Panc1 (cell line): ENCODE results near the gene FKBP10. TPM values are rescaled to one million over a fixed set of nuclear protein-coding genes. Genes with fewer than 3 reads are reported as not detected.

Experiments used
- ATAC-seq: fragments of 200-7000 bp; cut with Tn5 transposase; 2 replicates; pipeline ENCODE4 v1.9.1; 2020; ENCODE audit warnings: mild to moderate bottlenecking, moderate library complexity
- BruUV-seq: library from RNA; stranded (reverse); fragments of 400-500 nt; replicated peaks from 2 replicates; lab custom pipeline; 2021; lab: Mats Ljungman, UMichigan
- CTCF ChIA-PET: fragments of 300-600 bp; sonication (Branson Sonifier 250); formaldehyde crosslinking; loops from one replicate; lab custom pipeline; 2022; ENCODE audit warnings: antibody characterized with exemption; lab: Charles Lee
- POLR2A ChIA-PET: fragments of 300-600 bp; sonication (Branson Sonifier 250); formaldehyde crosslinking; loops from one replicate; lab custom pipeline; 2022; ENCODE audit warnings: antibody characterized with exemption; lab: Charles Lee
- DNase-seq: peaks from one replicate; pipeline ENCODE4 v3.0.0-alpha.2; 2010; ENCODE audit warnings: low read depth, low spot score
- H3K27ac ChIP-seq: 2 replicates; pipeline ENCODE4 v1.5.1; 2011; ENCODE audit warnings: mild to moderate bottlenecking, low read length, inconsistent platforms
- H3K27me3 ChIP-seq: fragments of 200-500 bp; sonication (Bioruptor generic); 2 replicates; pipeline ENCODE4 v1.6.0; 2014; ENCODE audit warnings: low read length, inconsistent platforms; ENCODE audit not compliant: control insufficient read depth, insufficient read depth
- H3K36me3 ChIP-seq: fragments of 200-500 bp; sonication (Bioruptor generic); 2 replicates; pipeline ENCODE4 v1.5.1; 2014; ENCODE audit warnings: inconsistent platforms, mild to moderate bottlenecking, low read length, moderate library complexity; ENCODE audit not compliant: control insufficient read depth, insufficient read depth
- H3K4me1 ChIP-seq: 2 replicates; pipeline ENCODE4 v1.5.1; 2011; ENCODE audit warnings: inconsistent platforms, mild to moderate bottlenecking, low read length, moderate library complexity; ENCODE audit not compliant: control insufficient read depth, insufficient read depth
- H3K4me3 ChIP-seq, 2 experiments: 2 replicates each; pipeline ENCODE4 v1.5.1; 2011 to 2012; ENCODE audit warnings: low read depth in 2 of 2, low read length in 2 of 2, mild to moderate bottlenecking in 2 of 2, inconsistent platforms in 1 of 2, moderate library complexity in 1 of 2
- H3K9me3 ChIP-seq: fragments of 200-500 bp; sonication (Bioruptor generic); 2 replicates; pipeline ENCODE4 v1.5.1; 2014; ENCODE audit warnings: low read depth, mild to moderate bottlenecking, inconsistent platforms, low read length, moderate library complexity; ENCODE audit not compliant: control insufficient read depth, insufficient read depth
- POLR2AphosphoS5 ChIP-seq: IDR thresholded peaks from 2 replicates; pipeline ENCODE4 v1.6.1; 2012; ENCODE audit warnings: mild to moderate bottlenecking, low read depth, low read length, moderate library complexity
- SIN3A ChIP-seq: IDR thresholded peaks from 2 replicates; pipeline ENCODE4 v1.6.1; 2012; ENCODE audit warnings: low read depth, mild to moderate bottlenecking, low read length, moderate library complexity, borderline replicate concordance; ENCODE audit not compliant: insufficient read depth
- TCF7L2 ChIP-seq: IDR thresholded peaks from 2 replicates; pipeline ENCODE4 v1.6.1; 2011; ENCODE audit warnings: mild to moderate bottlenecking, low read depth, low read length, inconsistent platforms
- in situ Hi-C: cut with HindIII; loops from 2 replicates; pipeline ENCODE4 v1.10.0; 2016; ENCODE audit warnings: low sequenced_read_pairs, low pct_unique_long_range_greater_than_20kb
- intact Hi-C: fragments of 100-400 bp; cut with micrococcal nuclease; formaldehyde crosslinking; loops from one replicate; pipeline ENCODE4 v1.10.0; 2022; ENCODE audit not compliant: unreplicated experiment
- total RNA-seq: library from RNA; stranded (reverse); gene quantifications from one replicate; pipeline ENCODE4 v1.2.1, GENCODE V29; 2021; ENCODE audit not compliant: unreplicated experiment
- TF ChIP-seq, protein P1 (sequence below): fragments of 450-650 bp; IDR thresholded peaks from 2 replicates; pipeline ENCODE4 v1.5.1; 2017; ENCODE audit warnings: mild to moderate bottlenecking
- TF ChIP-seq, protein P2 (sequence below), 2 experiments: IDR thresholded peaks; 2 replicates each; pipeline ENCODE4 v1.6.1; 2011 to 2012; ENCODE audit warnings: low read depth in 2 of 2, control low read depth in 1 of 2, low read length in 1 of 2, mild to moderate bottlenecking in 1 of 2, moderate library complexity in 1 of 2; ENCODE audit not compliant: insufficient read depth in 1 of 2

Gene FKBP10
- total RNA-seq, 1 experiment from 2014 or later, result 190 TPM

DNA sequence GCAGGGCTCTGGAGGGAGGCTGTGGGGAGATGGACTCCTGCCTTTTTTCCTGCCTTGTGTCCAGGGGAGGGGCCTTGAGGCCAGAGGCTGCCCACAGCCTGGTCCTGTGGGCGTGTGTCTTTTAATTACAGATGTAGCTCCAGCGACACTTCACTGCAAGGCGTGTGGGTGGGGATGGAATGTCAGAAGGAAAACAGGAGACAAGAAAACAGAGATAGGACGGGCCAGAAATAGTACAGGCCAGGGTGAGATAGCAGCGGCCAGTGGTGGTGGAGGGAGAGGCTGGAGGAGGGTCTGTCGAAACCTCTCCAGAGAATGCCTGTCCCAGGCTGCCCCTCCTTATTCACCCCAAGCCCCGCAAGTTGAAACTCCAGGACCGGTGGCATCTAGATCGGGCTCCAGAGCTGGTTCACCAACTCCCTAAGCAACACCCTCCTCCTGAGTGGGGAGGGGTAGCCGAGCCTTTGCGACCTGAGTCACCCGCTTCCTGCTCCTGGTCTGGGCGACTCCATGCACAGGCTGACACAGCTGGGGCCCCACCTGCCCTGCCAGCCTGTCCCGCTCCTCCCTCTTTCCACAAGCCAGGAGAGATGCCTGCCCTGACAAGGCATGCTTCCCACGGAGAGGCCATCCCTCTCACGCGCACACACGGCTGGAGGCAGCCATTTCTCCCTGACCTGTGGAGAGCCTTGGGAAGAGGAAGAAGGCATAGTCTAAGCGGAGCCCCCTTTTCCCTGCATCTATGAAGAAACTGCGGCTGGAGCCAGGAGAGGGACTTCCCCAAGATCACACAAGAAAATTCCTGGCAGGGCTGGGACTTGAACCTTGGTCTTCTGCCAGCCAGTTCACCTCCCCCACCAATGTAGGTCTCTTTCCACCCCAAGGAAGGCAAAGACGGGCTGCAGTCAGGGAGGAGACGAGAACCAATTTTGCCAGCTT, 19.7 kb upstream of the FKBP10 start:
- no peak for DNase-seq
- no peaks in the 10 kb centered on the region for H3K9me3 ChIP-seq
- TF ChIP-seq TCF7L2, result 0 out of 2 replicates have a peak, but pooled peaks have one; percentile 65
- TF ChIP-seq SIN3A, result 0 out of 2 replicates have a peak, but pooled peaks have one; percentile 50
- TF ChIP-seq, protein P1, sequence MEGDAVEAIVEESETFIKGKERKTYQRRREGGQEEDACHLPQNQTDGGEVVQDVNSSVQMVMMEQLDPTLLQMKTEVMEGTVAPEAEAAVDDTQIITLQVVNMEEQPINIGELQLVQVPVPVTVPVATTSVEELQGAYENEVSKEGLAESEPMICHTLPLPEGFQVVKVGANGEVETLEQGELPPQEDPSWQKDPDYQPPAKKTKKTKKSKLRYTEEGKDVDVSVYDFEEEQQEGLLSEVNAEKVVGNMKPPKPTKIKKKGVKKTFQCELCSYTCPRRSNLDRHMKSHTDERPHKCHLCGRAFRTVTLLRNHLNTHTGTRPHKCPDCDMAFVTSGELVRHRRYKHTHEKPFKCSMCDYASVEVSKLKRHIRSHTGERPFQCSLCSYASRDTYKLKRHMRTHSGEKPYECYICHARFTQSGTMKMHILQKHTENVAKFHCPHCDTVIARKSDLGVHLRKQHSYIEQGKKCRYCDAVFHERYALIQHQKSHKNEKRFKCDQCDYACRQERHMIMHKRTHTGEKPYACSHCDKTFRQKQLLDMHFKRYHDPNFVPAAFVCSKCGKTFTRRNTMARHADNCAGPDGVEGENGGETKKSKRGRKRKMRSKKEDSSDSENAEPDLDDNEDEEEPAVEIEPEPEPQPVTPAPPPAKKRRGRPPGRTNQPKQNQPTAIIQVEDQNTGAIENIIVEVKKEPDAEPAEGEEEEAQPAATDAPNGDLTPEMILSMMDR, result no peak
- peak; percentile 28; the same call in 1 of the 2 replicates for TF ChIP-seq POLR2AphosphoS5
- TF ChIP-seq, protein P2, sequence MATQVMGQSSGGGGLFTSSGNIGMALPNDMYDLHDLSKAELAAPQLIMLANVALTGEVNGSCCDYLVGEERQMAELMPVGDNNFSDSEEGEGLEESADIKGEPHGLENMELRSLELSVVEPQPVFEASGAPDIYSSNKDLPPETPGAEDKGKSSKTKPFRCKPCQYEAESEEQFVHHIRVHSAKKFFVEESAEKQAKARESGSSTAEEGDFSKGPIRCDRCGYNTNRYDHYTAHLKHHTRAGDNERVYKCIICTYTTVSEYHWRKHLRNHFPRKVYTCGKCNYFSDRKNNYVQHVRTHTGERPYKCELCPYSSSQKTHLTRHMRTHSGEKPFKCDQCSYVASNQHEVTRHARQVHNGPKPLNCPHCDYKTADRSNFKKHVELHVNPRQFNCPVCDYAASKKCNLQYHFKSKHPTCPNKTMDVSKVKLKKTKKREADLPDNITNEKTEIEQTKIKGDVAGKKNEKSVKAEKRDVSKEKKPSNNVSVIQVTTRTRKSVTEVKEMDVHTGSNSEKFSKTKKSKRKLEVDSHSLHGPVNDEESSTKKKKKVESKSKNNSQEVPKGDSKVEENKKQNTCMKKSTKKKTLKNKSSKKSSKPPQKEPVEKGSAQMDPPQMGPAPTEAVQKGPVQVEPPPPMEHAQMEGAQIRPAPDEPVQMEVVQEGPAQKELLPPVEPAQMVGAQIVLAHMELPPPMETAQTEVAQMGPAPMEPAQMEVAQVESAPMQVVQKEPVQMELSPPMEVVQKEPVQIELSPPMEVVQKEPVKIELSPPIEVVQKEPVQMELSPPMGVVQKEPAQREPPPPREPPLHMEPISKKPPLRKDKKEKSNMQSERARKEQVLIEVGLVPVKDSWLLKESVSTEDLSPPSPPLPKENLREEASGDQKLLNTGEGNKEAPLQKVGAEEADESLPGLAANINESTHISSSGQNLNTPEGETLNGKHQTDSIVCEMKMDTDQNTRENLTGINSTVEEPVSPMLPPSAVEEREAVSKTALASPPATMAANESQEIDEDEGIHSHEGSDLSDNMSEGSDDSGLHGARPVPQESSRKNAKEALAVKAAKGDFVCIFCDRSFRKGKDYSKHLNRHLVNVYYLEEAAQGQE (IDR thresholded peaks at IDR 0.05; ENCODE audit: insufficient read depth in 1 of 2, low read depth in 2 of 2, low read length in 1 of 2), result no peak
- no TSS peak for BruUV-seq
- H3K36me3 ChIP-seq, result no peaks in the 10 kb centered on the region
- in situ Hi-C loops, result no loop called here
- ATAC-seq, result peak; percentile 92
- intact Hi-C loops, result no loop called here
- no peaks in the 10 kb centered on the region for H3K27me3 ChIP-seq
- peak overlapping the region; percentile 11 to 45 for H3K4me3 ChIP-seq
- H3K4me1 ChIP-seq, result peaks cover 46% of the 10 kb centered on the region
- peak overlapping the region; percentile 90 for H3K27ac ChIP-seq
- ChIA-PET POLR2A (interaction anchor here (1.2 to 1.4 kb wide), 2 partner anchors 12 to 15 kb away, joined by 3 to 7 read pairs; no protein-coding TSS in a partner anchor), CTCF (interaction anchor here (0.5 to 1.0 kb wide), 2 partner anchors 15 to 45 kb away, joined by 3 to 4 read pairs; no protein-coding TSS in a partner anchor)

DNA sequence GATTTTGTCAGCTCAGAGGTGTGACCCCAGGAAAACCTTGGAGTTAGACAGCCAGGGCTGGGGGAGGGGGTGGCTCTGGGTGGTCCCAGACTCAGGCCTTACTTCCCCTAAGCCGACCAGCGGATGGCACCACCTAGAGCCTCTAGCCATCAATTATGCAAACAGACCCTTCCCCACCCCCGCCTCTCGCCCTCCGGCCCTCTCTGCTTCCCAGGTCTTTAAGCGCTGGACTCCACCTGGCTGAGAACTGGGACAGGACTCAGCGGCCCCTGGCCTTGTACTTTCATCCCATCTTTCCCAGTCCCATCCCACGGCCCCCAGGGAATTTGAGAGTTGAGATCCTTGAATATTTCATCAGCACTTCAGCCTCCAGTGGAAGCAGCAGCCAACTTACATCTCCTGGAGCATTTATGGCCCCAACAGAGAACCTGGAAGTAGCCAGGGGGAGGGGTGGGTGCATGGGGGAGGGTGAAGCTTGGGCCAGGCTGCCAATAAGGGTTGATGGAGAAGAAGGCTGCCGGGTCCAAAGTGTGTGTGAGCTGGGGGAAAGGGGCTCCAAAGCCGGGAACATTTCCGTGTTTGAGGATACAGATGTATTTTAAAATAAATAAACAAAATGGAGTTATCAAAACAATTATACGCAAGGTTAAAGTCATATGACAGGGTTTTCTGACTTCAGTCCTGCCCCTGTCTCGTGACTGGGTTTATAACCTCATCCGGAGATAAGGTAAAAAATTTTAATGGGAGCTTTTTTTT, 18.8 kb upstream of the FKBP10 start:
- intact Hi-C loops, result no loop called here
- H3K36me3 ChIP-seq, result no peaks in the 10 kb centered on the region
- TF ChIP-seq TCF7L2 (0 out of 2 replicates have a peak, but pooled peaks have one; percentile 27), POLR2AphosphoS5 (no peak), SIN3A (no peak)
- TF ChIP-seq, protein P2 (IDR thresholded peaks at IDR 0.05; ENCODE audit: insufficient read depth in 1 of 2, low read depth in 2 of 2, low read length in 1 of 2), result no peak
- TF ChIP-seq, protein P1, result no peak
- peak overlapping the region; percentile 90 for H3K27ac ChIP-seq
- H3K9me3 ChIP-seq, result no peaks in the 10 kb centered on the region
- ATAC-seq (no peak; the same call in 1 of the 2 replicates), DNase-seq (no peak)
- BruUV-seq, result no TSS peak
- H3K4me3 ChIP-seq, result peak overlapping the region; percentile 11 to 45; a peak in 3 of 4 replicates
- H3K27me3 ChIP-seq, result no peaks in the 10 kb centered on the region
- in situ Hi-C loops, result no loop called here
- POLR2A ChIA-PET, result interaction anchor here (1.4 kb wide), 1 partner anchor 16 kb away, joined by 3 read pairs; no protein-coding TSS in a partner anchor
- peaks cover 46% of the 10 kb centered on the region for H3K4me1 ChIP-seq
- CTCF ChIA-PET, result interaction anchor here (1.0 to 1.6 kb wide), 3 partner anchors 7 to 36 kb away, joined by 3 to 5 read pairs (median 4); partner anchors contain the start of gene JUP
